Thoracic aorta (tissue), 2 donors: ENCODE data around the gene BCAR3. TPM values are rescaled to one million over a fixed set of nuclear protein-coding genes. Genes with fewer than 3 reads are reported as not detected.
A peak's percentile ranks its signal among the peaks of the same experiment; 100 is the strongest.

Source experiments
- ATAC-seq: fragments of 150-250 bp; one replicate; pipeline ENCODE4 v1.8.0; 2017; ENCODE audit warnings: low read depth; ENCODE audit not compliant: insufficient number of reproducible peaks, low FRiP score
- DNase-seq: peaks from one replicate; pipeline ENCODE4 v3.0.0-alpha.2; 2020; ENCODE audit warnings: low spot score
- H3K27ac ChIP-seq, 2 donors: fragments of 200-600 bp; sonication (generic); 1 replicate in 1 of 2; 2 replicates in 1 of 2; pipeline ENCODE4 v1.5.1; 2016; ENCODE audit warnings: mild to moderate bottlenecking in 2 of 2, moderate library complexity in 2 of 2
- H3K27me3 ChIP-seq: fragments of 200-600 bp; sonication (generic); replicated peaks from 2 replicates; pipeline ENCODE4 v1.6.0; 2016; ENCODE audit warnings: mild to moderate bottlenecking; ENCODE audit not compliant: insufficient read depth
- H3K36me3 ChIP-seq: fragments of 200-600 bp; sonication (generic); one replicate; pipeline ENCODE4 v1.5.1; 2016
- H3K4me1 ChIP-seq, 2 donors: fragments of 200-600 bp; sonication (generic); 1 replicate in 1 of 2; 2 replicates in 1 of 2; pipeline versions ENCODE4 v1.5.1 to v1.6.0; 2016; ENCODE audit warnings: low read depth in 2 of 2, mild to moderate bottlenecking in 1 of 2; ENCODE audit not compliant: control insufficient read depth in 1 of 2
- H3K4me3 ChIP-seq: fragments of 200-600 bp; sonication (generic); 2 replicates; pipeline ENCODE4 v1.5.1; 2016; ENCODE audit warnings: mild to moderate bottlenecking
- H3K9me3 ChIP-seq: fragments of 200-600 bp; sonication (generic); 2 replicates; pipeline ENCODE4 v1.5.1; 2016
- total RNA-seq, 2 donors: library from RNA; depleted of rRNA; stranded (reverse); fragments of >200 nt; gene quantifications; one replicate each; pipeline versions ENCODE4 v1.1.0 to v1.2.3, GENCODE V29; 2016
- TF ChIP-seq, protein P1 (sequence below): fragments of 200-600 bp; sonication (generic); IDR thresholded peaks from one replicate; pipeline ENCODE4 v1.5.1; 2019; ENCODE audit warnings: antibody characterized with exemption

BCAR3 gene
- total RNA-seq, 2 donors from 2014 or later = 26.7 to 36.3 TPM

DNA sequence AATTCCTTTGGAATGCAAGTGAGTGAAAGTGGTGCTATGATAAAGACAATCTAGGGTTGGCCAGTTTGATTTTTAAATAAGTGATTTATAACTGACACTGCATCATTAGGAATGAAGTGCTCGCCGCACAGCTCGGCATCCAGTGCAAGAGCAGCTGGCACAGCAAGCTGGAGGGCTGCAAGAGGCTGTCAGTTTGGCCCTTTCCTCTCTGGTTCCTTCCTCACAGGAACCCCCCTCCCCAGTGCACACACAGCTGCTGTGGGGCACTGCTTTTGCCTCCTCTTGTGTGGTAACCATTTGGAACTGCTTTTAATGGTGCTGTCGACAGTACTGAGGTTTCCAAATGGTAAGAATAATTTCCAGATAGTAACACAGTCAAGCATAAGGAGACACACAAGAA is 10.4 kb upstream of the BCAR3 start:
- Histone ChIP-seq H3K4me3 (peak overlapping the region; percentile 51), H3K9me3 (no peaks in the 10 kb centered on the region), H3K27me3 (no peaks in the 10 kb centered on the region), H3K27ac (peak overlapping the region; percentile 80 to 88), H3K36me3 (no peaks in the 10 kb centered on the region), H3K4me1 (peaks cover 30 to 48% of the 10 kb centered on the region in 2 donors)
- DNase-seq (no peak), ATAC-seq (no peak)
- TF ChIP-seq, protein P1, sequence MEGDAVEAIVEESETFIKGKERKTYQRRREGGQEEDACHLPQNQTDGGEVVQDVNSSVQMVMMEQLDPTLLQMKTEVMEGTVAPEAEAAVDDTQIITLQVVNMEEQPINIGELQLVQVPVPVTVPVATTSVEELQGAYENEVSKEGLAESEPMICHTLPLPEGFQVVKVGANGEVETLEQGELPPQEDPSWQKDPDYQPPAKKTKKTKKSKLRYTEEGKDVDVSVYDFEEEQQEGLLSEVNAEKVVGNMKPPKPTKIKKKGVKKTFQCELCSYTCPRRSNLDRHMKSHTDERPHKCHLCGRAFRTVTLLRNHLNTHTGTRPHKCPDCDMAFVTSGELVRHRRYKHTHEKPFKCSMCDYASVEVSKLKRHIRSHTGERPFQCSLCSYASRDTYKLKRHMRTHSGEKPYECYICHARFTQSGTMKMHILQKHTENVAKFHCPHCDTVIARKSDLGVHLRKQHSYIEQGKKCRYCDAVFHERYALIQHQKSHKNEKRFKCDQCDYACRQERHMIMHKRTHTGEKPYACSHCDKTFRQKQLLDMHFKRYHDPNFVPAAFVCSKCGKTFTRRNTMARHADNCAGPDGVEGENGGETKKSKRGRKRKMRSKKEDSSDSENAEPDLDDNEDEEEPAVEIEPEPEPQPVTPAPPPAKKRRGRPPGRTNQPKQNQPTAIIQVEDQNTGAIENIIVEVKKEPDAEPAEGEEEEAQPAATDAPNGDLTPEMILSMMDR = no peak

DNA sequence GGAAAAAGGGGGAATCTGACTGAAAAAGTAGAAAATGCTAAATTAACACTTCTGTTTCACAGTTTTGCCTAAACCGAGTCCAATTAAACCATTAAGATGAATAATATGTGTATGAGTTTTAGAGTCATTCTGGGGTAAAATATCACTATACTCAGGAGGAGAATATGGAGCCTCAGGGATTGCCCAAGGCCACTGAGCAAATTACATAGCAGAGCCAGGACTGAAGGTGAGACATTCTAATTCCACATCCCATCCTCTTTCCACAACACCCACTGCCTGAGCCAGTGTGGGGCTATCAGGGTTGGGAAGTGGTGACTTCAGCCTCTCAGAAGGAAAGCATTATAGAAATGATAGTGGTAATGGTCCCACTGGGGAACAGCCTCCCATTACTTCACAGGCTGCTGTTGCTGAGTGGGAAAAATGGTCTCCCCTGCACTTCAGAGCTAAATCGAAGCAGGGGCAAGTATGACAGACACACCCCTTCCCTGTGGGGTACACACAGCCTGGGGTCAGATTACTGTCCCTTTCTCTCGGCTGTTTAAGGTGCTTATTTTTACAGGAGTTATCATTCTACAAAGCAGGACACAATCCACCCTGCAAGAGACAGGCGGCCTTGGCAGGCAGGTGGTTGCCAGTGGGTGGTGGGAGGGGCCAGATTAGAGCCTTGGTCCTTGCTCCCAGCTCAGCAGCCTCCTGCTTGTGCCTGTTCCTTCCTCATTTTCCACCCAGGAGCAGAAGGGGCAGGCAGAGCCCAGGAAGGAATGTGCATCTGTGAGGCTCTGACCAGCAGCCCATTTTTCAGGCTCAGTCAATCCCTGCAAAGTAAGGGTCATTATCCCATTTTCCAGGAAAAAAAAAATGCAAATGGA is 9.5 kb upstream of the BCAR3 start:
- peak overlapping the region in 1 of 2 donors; percentile 88 for H3K27ac ChIP-seq
- peaks cover 30 to 48% of the 10 kb centered on the region in 2 donors for H3K4me1 ChIP-seq
- H3K27me3 ChIP-seq = no peaks in the 10 kb centered on the region
- no peak for DNase-seq
- H3K36me3 ChIP-seq = no peaks in the 10 kb centered on the region
- H3K9me3 ChIP-seq = no peaks in the 10 kb centered on the region
- no peak for ATAC-seq
- TF ChIP-seq, protein P1 = no peak
- H3K4me3 ChIP-seq = no peak overlapping the region

DNA sequence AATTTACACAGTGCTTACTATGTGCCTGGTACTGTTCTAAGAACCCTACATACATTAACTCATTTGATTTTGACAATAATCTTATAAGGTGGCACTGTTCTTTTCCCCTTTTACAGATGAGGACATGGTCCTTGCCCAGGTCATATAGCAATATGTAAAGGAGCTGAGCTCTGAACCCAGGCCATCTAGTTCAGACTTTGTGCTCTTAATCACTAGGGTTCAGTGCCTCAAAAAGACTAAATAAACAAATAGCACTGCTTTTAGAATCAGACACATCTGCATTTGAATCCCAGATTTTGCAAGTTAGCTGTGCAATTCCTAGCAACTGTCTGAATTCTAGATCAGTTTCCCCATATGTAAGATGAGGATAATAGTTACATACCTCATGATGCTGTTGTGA is 8.7 kb upstream of the BCAR3 start:
- H3K27me3 ChIP-seq = no peaks in the 10 kb centered on the region
- H3K27ac ChIP-seq = no peak overlapping the region
- H3K36me3 ChIP-seq = no peaks in the 10 kb centered on the region
- no peaks in the 10 kb centered on the region for H3K9me3 ChIP-seq
- TF ChIP-seq, protein P1 = no peak
- DNase-seq = no peak
- no peak for ATAC-seq
- no peak overlapping the region for H3K4me3 ChIP-seq
- peaks cover 30 to 44% of the 10 kb centered on the region in 2 donors for H3K4me1 ChIP-seq

DNA sequence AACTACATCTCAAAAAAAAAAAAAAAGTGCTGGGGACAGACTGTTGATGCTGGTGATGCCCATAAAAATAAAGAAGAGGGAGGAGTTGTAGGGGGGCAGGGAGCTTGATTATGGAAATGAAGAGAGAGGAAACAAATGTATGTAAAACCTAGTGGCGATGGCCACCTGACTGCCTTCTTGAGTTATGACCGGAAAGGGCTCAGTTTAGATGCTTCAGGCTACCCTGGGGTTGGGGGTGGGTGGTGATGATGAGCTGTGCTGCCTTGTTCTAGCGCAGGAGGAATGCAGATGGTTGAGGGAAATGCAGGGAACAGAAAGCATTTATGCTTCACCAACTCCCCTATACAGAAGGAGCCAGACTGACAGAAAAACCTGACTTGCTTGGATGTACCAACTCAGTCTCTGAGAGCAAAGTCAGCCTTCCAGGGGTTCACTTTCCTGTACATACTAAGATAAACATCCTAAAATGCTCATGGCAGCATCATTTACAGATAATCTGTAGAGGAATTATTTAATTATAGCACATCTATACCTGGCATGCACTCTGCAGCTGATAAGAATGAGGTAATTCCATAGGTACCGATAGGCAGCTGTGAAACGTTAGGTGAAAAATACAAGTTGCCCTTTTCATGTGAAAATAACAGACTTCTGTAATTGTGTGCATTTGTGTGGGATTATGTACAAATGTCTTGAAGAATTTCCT is 8.0 kb upstream of the BCAR3 start:
- no peaks in the 10 kb centered on the region for H3K27me3 ChIP-seq
- H3K27ac ChIP-seq = no peak overlapping the region
- H3K4me1 ChIP-seq = peaks cover 27 to 37% of the 10 kb centered on the region in 2 donors
- no peaks in the 10 kb centered on the region for H3K36me3 ChIP-seq
- TF ChIP-seq, protein P1 = no peak
- H3K9me3 ChIP-seq = no peaks in the 10 kb centered on the region
- H3K4me3 ChIP-seq = no peak overlapping the region
- no peak for DNase-seq
- no peak for ATAC-seq

DNA sequence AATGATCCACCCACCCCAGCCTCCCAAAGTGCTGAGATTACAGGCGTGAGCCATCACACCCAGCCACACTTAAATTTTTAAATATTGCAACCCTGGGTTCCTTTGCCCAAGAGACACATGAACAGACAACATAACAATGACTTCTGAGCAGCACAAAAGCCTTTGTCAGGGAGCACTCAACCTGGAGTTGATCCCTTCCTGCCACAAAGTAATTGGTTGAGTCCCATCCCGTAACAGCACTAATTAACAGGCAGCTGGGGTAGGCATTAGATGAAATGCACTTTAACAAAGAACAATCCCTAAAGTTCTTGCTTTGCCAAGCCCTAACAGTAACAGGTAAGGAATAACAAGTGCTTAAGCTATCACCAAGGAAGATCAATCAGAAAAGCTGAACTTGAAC is 5.9 kb upstream of the BCAR3 start:
- Histone ChIP-seq H3K9me3 (no peaks in the 10 kb centered on the region), H3K4me3 (no peak overlapping the region), H3K27ac (no peak overlapping the region), H3K4me1 (peaks cover 9 to 17% of the 10 kb centered on the region in 2 donors), H3K36me3 (no peaks in the 10 kb centered on the region), H3K27me3 (no peaks in the 10 kb centered on the region)
- TF ChIP-seq, protein P1 = no peak
- no peak for ATAC-seq
- DNase-seq = no peak
